WTC11 (cell line): ENCODE measurements around the gene TMEM79. TPM values are rescaled to one million over a fixed set of nuclear protein-coding genes. Genes with fewer than 3 reads are reported as not detected.

Source experiments
- ATAC-seq: fragments of 200-7000 bp; cut with Tn5 transposase; 2 replicates; pipeline ENCODE4 v1.10.0; 2021; ENCODE audit warnings: mild to moderate bottlenecking, moderate library complexity
- CTCF ChIA-PET: fragments of 300-600 bp; sonication (Branson Sonifier 250); formaldehyde crosslinking; loops from one replicate; lab custom pipeline; 2021; ENCODE audit warnings: antibody characterized with exemption; lab: Charles Lee
- POLR2A ChIA-PET: fragments of 350-600 bp; sonication (Branson Sonifier 250); formaldehyde crosslinking; loops from one replicate; lab custom pipeline; 2021; ENCODE audit warnings: antibody characterized with exemption; lab: Charles Lee
- DNase-seq: peaks from one replicate; pipeline ENCODE4 v3.0.0; 2021; ENCODE audit warnings: low spot score
- H3K27ac Mint-ChIP-seq: 2 replicates; pipeline ENCODE4 v1.8.0; 2021; ENCODE audit warnings: mixed read lengths
- H3K27me3 Mint-ChIP-seq: 2 replicates; pipeline ENCODE4 v1.8.0; 2021; ENCODE audit warnings: low read depth, mild to moderate bottlenecking, moderate library complexity, mixed read lengths
- H3K36me3 Mint-ChIP-seq: 2 replicates; pipeline ENCODE4 v1.8.0; 2021; ENCODE audit warnings: mixed read lengths
- H3K4me1 Mint-ChIP-seq: 2 replicates; pipeline ENCODE4 v1.8.0; 2022; ENCODE audit warnings: mixed read lengths
- H3K4me3 Mint-ChIP-seq: 2 replicates; pipeline ENCODE4 v1.8.0; 2021; ENCODE audit warnings: mild to moderate bottlenecking, moderate library complexity, mixed read lengths
- H3K9me3 Mint-ChIP-seq: 2 replicates; pipeline ENCODE4 v1.8.0; 2021; ENCODE audit warnings: mixed read lengths
- CREB1 ChIP-seq: sonication (generic); formaldehyde crosslinking; IDR thresholded peaks from 2 replicates; pipeline ENCODE4 v1.8.0; 2023; ENCODE audit warnings: mild to moderate bottlenecking, missing genetic modification reagents
- CREM ChIP-seq: sonication (generic); formaldehyde crosslinking; IDR thresholded peaks from 2 replicates; pipeline ENCODE4 v1.8.1; 2022; ENCODE audit warnings: mild to moderate bottlenecking, missing genetic modification reagents, moderate library complexity
- E2F4 ChIP-seq: sonication (generic); formaldehyde crosslinking; IDR thresholded peaks from 2 replicates; pipeline ENCODE4 v1.8.1; 2022; ENCODE audit warnings: low read depth, mild to moderate bottlenecking, moderate library complexity, missing genetic modification reagents, borderline replicate concordance
- FOXP1 ChIP-seq: sonication (generic); formaldehyde crosslinking; IDR thresholded peaks from 2 replicates; pipeline ENCODE4 v1.8.0; 2022; ENCODE audit warnings: missing genetic modification reagents, mild to moderate bottlenecking, moderate library complexity, borderline replicate concordance
- GRHL2 ChIP-seq: fragments of 250-450 bp; sonication (Bioruptor Pico); IDR thresholded peaks from 2 replicates; pipeline ENCODE4 v1.8.0; 2022; ENCODE audit warnings: mild to moderate bottlenecking, moderate library complexity; ENCODE audit not compliant: insufficient replicate concordance, severe bottlenecking
- GTF2I ChIP-seq: fragments of 250-450 bp; sonication (Bioruptor Pico); conservative IDR thresholded peaks from 2 replicates; pipeline ENCODE4 v1.4.0; 2021; ENCODE audit warnings: mild to moderate bottlenecking
- HMGA2 ChIP-seq: fragments of 250-450 bp; sonication (Bioruptor Pico); IDR thresholded peaks from 2 replicates; pipeline ENCODE4 v1.4.0; 2021; ENCODE audit warnings: mild to moderate bottlenecking, moderate library complexity
- IRF2 ChIP-seq: sonication (generic); formaldehyde crosslinking; IDR thresholded peaks from 2 replicates; pipeline ENCODE4 v1.8.0; 2022; ENCODE audit warnings: low read depth, missing genetic modification reagents, borderline replicate concordance
- OVOL2 ChIP-seq: fragments of 250-450 bp; sonication (Bioruptor Pico); IDR thresholded peaks from 2 replicates; pipeline ENCODE4 v1.9.0; 2021; ENCODE audit warnings: mild to moderate bottlenecking, borderline replicate concordance
- PRRX2 ChIP-seq: fragments of 250-450 bp; sonication (Bioruptor Pico); IDR thresholded peaks from 2 replicates; pipeline ENCODE4 v1.8.0; 2021; ENCODE audit warnings: mild to moderate bottlenecking
- SP1 ChIP-seq: sonication (generic); formaldehyde crosslinking; conservative IDR thresholded peaks from 2 replicates; pipeline ENCODE4 v1.8.1; 2022; ENCODE audit warnings: missing genetic modification reagents
- TEAD1 ChIP-seq: sonication (generic); formaldehyde crosslinking; IDR thresholded peaks from 2 replicates; pipeline ENCODE4 v1.8.0; 2022; ENCODE audit warnings: mild to moderate bottlenecking, missing genetic modification reagents
- TEAD4 ChIP-seq: sonication (generic); formaldehyde crosslinking; IDR thresholded peaks from 2 replicates; pipeline ENCODE4 v1.8.0; 2022; ENCODE audit warnings: mild to moderate bottlenecking, missing genetic modification reagents
- ZNF121 ChIP-seq: sonication (generic); formaldehyde crosslinking; IDR thresholded peaks from 2 replicates; pipeline ENCODE4 v1.8.0; 2023; ENCODE audit warnings: missing genetic modification reagents
- ZNF425 ChIP-seq: fragments of 250-450 bp; sonication (Bioruptor Pico); conservative IDR thresholded peaks from 2 replicates; pipeline ENCODE4 v1.9.0; 2021; ENCODE audit warnings: mild to moderate bottlenecking
- ZNF671 ChIP-seq: fragments of 250-450 bp; sonication (Bioruptor Pico); IDR thresholded peaks from 2 replicates; pipeline ENCODE4 v1.8.0; 2021; ENCODE audit warnings: mild to moderate bottlenecking
- total RNA-seq: library from RNA; stranded (reverse); gene quantifications from 3 replicates; pipeline ENCODE4 v1.2.3, GENCODE V29; 2021
- TF ChIP-seq, protein P1 (sequence below): sonication (generic); formaldehyde crosslinking; IDR thresholded peaks from 2 replicates; pipeline ENCODE4 v1.8.1; 2023; ENCODE audit warnings: mild to moderate bottlenecking, moderate library complexity, missing genetic modification reagents
- TF ChIP-seq, protein P2 (sequence below): fragments of 250-450 bp; sonication (Bioruptor Pico); IDR thresholded peaks from 2 replicates; pipeline ENCODE4 v1.9.0; 2021; ENCODE audit warnings: mild to moderate bottlenecking, borderline replicate concordance

TMEM79 gene
- total RNA-seq, 1 experiment from 2014 or later = 2.2 TPM

- H3K9me3 Mint-ChIP-seq = no peaks in the 10 kb centered on the region
- ATAC-seq = no peak
- H3K27ac Mint-ChIP-seq = no peak overlapping the region
- TF ChIP-seq GRHL2 (CRISPR knock-in tag) (no peak), ZNF425 (no peak), HMGA2 (CRISPR knock-in tag) (no peak), OVOL2 (CRISPR knock-in tag) (no peak), CREM (CRISPR knock-in tag) (no peak), ZNF121 (CRISPR knock-in tag) (no peak), TEAD1 (CRISPR knock-in tag) (no peak), PRRX2 (CRISPR knock-in tag) (no peak), GTF2I (CRISPR knock-in tag) (no peak), E2F4 (CRISPR knock-in tag) (no peak), CREB1 (CRISPR knock-in tag) (no peak)
- TF ChIP-seq, all 79 proteins: peak for 0
- peaks cover 4% of the 10 kb centered on the region for H3K27me3 Mint-ChIP-seq
- H3K36me3 Mint-ChIP-seq = peaks cover 24% of the 10 kb centered on the region
- ChIA-PET CTCF (interaction anchor here (0.8 to 3.9 kb wide), 5 partner anchors 9 to 111 kb away, joined by 3 to 20 read pairs (median 5); no protein-coding TSS in a partner anchor), POLR2A (no interaction called here)
- peaks cover 14% of the 10 kb centered on the region for H3K4me1 Mint-ChIP-seq
- H3K4me3 Mint-ChIP-seq = no peak overlapping the region
- DNase-seq = no peak
Measured at GRCh38 chr1:156241311-156241811, 42.8 kb upstream of the TMEM79 start.

GRCh38 chr1:156241926-156242325, 42.2 kb upstream of the TMEM79 start, which contains the start of gene BGLAP:
BGLAP (plus strand) TSS chr1:156242184; CDS start chr1:156242232, 48 bp downstream.
- DNase-seq = no peak
- Mint-ChIP-seq H3K27ac (no peak within 1 kb of the TSS), H3K27me3 (peaks cover 4% of the 10 kb centered on the region), H3K36me3 (peaks cover 18% of the 10 kb centered on the region), H3K4me1 (peaks cover 16% of the 10 kb centered on the region), H3K9me3 (no peaks in the 10 kb centered on the region), H3K4me3 (no peak within 1 kb of the TSS)
- CTCF ChIA-PET = interaction anchor here (0.8 to 3.9 kb wide), 5 partner anchors 9 to 112 kb away, joined by 3 to 20 read pairs (median 5); no protein-coding TSS in a partner anchor
- POLR2A ChIA-PET = no interaction called here
- no peak for TF ChIP-seq ZNF671
- no peak for TF ChIP-seq SP1 (CRISPR knock-in tag)
- no peak for TF ChIP-seq IRF2 (CRISPR knock-in tag)
- TF ChIP-seq TEAD4 (CRISPR knock-in tag) = no peak
- no peak for TF ChIP-seq ZNF121 (CRISPR knock-in tag)
- no peak for TF ChIP-seq FOXP1 (CRISPR knock-in tag)
- TF ChIP-seq, protein P1, sequence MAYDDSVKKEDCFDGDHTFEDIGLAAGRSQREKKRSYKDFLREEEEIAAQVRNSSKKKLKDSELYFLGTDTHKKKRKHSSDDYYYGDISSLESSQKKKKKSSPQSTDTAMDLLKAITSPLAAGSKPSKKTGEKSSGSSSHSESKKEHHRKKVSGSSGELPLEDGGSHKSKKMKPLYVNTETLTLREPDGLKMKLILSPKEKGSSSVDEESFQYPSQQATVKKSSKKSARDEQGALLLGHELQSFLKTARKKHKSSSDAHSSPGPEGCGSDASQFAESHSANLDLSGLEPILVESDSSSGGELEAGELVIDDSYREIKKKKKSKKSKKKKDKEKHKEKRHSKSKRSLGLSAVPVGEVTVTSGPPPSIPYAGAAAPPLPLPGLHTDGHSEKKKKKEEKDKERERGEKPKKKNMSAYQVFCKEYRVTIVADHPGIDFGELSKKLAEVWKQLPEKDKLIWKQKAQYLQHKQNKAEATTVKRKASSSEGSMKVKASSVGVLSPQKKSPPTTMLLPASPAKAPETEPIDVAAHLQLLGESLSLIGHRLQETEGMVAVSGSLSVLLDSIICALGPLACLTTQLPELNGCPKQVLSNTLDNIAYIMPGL = no peak
- TF ChIP-seq, protein P2, sequence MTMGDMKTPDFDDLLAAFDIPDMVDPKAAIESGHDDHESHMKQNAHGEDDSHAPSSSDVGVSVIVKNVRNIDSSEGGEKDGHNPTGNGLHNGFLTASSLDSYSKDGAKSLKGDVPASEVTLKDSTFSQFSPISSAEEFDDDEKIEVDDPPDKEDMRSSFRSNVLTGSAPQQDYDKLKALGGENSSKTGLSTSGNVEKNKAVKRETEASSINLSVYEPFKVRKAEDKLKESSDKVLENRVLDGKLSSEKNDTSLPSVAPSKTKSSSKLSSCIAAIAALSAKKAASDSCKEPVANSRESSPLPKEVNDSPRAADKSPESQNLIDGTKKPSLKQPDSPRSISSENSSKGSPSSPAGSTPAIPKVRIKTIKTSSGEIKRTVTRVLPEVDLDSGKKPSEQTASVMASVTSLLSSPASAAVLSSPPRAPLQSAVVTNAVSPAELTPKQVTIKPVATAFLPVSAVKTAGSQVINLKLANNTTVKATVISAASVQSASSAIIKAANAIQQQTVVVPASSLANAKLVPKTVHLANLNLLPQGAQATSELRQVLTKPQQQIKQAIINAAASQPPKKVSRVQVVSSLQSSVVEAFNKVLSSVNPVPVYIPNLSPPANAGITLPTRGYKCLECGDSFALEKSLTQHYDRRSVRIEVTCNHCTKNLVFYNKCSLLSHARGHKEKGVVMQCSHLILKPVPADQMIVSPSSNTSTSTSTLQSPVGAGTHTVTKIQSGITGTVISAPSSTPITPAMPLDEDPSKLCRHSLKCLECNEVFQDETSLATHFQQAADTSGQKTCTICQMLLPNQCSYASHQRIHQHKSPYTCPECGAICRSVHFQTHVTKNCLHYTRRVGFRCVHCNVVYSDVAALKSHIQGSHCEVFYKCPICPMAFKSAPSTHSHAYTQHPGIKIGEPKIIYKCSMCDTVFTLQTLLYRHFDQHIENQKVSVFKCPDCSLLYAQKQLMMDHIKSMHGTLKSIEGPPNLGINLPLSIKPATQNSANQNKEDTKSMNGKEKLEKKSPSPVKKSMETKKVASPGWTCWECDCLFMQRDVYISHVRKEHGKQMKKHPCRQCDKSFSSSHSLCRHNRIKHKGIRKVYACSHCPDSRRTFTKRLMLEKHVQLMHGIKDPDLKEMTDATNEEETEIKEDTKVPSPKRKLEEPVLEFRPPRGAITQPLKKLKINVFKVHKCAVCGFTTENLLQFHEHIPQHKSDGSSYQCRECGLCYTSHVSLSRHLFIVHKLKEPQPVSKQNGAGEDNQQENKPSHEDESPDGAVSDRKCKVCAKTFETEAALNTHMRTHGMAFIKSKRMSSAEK = no peak
- no peak for ATAC-seq
